Transverse colon (tissue), 4 donors: ENCODE measurements around the gene RAB40C.

ENCODE experiments used
- CTCF ChIP-seq, 5 experiments: fragments of 200-600 bp in 3 of 5; fragments of 450-650 bp in 2 of 5; sonication (generic) in 3 of 5; IDR thresholded peaks; 1 replicate in 2 of 5; 2 replicates in 3 of 5; pipeline ENCODE4 v1.5.1; 2016 to 2017; ENCODE audit warnings: antibody characterized with exemption in 5 of 5, inconsistent platforms in 3 of 5, mild to moderate bottlenecking in 2 of 5, moderate library complexity in 1 of 5
- EP300 ChIP-seq: sonication (generic); formaldehyde crosslinking; IDR thresholded peaks from one replicate; pipeline ENCODE4 v1.6.1; 2017; ENCODE audit warnings: antibody characterized with exemption, low read depth
- POLR2A ChIP-seq: fragments of 450-650 bp; IDR thresholded peaks from one replicate; pipeline ENCODE4 v1.6.1; 2016; ENCODE audit warnings: antibody characterized with exemption, mild to moderate bottlenecking, moderate library complexity
- POLR2AphosphoS5 ChIP-seq, 3 donors: sonication (generic); formaldehyde crosslinking; IDR thresholded peaks; one replicate each; pipeline ENCODE4 v1.6.1; 2016; ENCODE audit warnings: antibody characterized with exemption in 3 of 3

- TF ChIP-seq CTCF (IDR thresholded peaks at IDR 0.05): no peak
- no peak for TF ChIP-seq POLR2A
- no peak for TF ChIP-seq POLR2AphosphoS5 (IDR thresholded peaks at IDR 0.05)
- no peak for TF ChIP-seq EP300
These were observed 69.1 kb downstream of the RAB40C start for GRCh38 chr16:658679-659571.
